Hematopoietic multipotent progenitor cell treated with erythropoietin and hydrocortisone succinate and interleukin-3 and kit ligand, for 4 days (in vitro differentiated cells): Measurements from ENCODE around the gene SVIP.
A peak's percentile ranks its signal among the peaks of the same experiment; 100 is the strongest.

Experiments
- DNase-seq: peaks from one replicate; pipeline ENCODE4 v3.0.0-alpha.2; 2015

SVIP gene

DNA sequence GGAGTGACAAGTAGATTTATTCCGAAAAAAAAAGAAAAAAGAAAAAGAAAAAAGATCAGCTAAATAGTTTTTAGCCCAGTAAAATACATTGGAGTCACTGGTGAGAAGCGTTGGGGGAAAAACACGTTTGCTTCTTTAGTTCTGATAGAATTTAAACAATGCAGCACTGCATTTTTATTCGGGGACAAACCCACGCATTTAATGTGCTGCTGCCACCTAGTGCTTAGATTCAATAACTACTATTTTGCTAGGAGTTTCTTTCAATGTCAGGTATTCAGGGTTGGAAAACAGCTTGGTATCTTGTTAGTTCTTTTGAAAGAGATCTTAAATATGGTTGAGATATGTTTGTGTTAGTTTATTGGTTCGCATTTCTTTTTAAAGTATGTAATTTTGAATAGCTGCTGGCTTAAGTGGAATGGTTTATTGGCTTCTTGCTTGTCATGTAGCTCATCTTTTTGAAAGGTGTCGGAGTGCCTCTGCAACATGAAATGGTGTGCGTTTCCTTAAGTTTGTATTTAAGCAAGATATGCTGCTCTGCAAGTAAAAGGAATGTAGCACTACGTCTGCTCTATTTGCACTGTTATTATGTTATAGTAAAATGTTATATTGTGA lies 41.9 kb downstream of the SVIP start:
- DNase-seq: peak; percentile 78

DNA sequence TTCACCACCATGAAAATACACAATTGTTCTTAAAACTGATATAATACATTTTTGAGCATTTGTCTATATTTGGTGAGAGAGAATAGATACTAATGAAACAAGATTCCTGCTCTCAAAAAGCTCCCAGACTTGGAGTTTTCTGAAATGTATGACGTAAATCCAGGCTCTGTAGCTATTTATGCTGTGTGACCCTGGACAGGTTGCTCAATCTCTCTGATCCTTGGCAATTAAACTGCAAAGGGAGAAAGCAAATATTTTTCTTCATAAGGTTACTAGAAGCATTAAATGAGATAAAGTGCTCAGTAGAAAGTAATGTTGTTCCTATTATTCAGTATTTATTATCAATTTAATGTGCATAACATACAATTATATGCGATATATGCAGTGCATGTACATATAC lies 42.5 kb downstream of the SVIP start:
- DNase-seq: no peak

DNA sequence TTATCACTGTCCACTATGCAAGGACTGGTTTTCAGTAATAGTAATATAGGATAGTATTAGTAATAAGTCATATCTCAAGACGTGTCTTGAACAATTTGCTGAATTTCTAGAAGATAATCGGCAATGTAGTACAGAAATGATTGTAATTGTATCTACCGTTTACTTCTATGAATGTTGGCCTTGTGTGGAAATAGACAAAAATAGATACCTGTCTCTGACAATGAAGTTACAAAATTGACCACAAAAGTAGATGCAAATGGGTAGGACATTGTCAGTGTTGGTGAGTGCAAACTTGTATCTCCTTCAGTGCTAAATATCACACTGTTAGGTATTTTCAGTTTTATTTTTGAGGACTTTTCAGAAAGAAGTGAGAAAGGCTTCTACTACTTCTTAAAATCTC lies 43.1 kb downstream of the SVIP start:
- DNase-seq: no peak

DNA sequence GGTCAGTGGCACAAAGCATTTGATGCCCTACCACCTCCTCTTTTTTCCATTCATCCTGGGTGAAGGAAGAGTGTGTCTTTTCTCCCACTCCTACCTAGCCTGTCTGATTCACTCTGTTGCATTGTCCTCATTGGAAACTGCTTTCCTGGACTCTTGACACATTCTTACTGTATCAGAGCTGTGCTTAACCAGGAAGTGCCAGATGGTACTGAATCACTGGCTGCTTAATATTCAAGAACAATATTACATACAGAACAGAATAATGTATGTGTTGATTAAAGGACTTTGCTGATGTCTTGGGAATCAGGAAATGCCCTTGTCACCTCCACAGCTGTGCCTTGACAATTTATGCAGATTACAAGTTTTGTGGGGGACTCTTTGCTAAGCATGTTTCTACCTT lies 44.4 kb downstream of the SVIP start:
- DNase-seq: no peak

DNA sequence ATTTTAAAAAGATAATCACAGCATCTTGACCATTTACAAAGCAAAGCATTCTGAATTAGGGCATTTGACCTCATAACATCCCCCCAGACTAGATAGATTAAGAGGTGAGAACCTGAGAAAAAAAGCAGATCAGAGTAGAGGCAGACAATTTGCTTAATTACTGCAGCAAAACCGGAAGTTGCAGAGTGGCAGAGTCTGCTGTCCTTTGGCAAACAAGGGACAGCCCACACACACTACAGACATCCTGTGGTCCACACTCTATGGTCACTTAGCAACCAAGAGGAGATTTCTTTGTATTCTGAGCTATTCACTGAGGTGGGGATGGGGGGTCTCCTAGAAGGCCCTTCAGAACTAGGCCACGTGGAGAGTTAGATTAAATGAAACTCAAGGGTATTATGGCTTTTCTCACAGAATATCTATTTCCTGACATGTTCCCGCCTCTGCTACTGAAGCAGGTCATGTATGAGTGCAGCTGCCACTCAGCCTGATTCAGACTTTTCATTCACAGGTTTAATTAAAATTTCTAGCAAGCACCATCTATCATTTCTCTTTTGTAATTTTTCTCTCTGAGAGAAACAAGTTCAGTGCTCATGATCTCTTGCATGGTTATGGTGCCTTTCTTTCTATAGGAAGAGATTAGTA lies 48.5 kb downstream of the SVIP start:
- peak; percentile 47 for DNase-seq

DNA sequence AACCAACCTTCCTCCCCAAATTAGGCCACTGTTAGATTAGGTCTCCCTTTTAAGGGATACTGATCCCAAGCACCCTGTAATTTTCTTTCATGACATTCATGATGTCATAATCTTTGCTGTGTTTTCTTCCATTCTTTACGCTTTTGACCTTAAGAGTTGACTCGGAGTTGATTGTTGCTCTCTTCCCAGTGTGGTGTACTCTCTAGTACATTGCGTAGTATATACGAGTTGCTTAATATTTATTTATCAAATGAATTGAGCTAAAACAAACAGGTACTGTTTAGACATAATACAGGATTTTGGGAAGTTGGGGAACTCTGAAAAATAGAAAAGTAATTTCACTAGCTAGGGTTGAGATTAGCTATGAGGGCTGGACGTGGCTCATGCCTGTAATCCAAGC lies 49.8 kb downstream of the SVIP start:
- no peak for DNase-seq

DNA sequence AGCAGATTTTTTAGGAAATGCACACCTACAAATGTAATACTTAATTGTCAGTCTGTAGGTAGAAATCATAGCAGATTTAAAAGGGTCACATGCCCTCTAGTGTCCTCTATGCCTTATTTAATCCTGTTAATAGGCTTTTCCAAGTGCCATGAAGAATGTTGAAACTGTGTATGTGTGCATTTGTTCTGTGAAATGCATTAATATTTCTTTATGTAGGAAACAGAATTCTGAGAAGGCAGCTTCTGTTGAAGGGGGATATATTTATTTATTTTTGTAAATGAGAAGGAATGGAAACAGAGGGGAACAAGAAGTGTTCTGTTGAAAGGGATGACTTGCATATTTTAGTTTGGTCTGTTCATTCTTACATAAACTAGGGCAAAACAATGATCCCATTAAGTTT lies 51.0 kb downstream of the SVIP start:
- DNase-seq: peak; percentile 48

DNA sequence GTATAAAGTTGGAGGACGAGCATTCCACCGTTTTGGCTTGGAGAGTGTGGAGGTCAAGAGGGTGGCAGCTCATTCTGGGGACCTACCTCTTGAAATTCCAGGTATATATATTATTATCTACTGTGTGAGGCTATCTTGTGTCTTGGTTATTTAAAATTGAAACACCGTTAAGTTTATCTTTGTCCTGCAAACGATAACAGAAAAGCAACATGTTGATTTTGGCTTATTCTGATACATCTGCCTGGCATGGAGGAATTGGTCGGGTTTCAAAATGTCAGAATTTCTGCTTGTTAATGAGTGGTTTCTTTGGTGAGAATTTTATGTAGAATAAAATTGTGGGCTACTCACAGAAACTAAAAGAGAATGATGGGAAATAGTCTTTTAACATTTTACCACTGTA lies 54.4 kb downstream of the SVIP start:
- DNase-seq: no peak

DNA sequence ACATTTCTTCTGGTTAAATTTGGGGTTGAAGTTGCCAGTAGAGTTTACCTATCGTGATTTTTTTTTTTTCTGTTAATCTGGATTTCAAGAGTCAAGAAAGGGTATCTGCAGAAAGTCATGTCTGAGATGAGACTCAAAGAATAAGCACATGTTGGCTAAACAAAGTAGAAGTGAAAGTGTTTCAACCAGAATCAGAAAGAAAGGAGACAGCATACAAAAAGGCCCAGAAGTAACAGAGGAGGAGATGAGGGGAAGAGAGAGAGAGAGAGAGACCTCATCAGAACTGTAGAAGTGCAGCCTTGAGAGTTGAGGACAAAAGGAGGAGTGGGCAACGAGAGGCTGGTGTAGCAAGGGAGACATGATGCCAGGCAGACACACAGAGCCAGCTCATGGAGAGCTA lies 54.9 kb downstream of the SVIP start:
- DNase-seq: no peak

DNA sequence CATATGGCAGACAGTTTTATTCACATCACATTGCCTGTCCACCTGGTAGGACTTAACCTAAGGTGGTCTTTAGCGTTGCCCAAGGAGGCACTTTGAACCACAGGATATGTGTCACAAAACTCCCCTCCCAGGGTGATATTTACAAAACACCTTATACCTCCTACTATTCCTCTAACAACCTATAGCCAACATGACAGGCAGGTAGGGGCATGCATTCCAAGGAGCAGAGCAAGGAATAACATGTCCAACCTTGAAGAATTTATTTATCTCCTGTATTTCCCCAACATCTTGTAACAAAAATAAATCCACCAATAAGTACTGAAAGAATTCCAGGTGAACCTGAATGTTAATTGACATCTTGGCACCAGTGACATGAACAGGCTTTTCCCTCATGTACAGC lies 60.5 kb downstream of the SVIP start:
- no peak for DNase-seq
